NCI-H226 (cell line): ENCODE measurements around the gene AUTS2.

Experiments used
- DNase-seq: peaks from one replicate; pipeline ENCODE4 v3.0.0-alpha.2; 2015

The AUTS2 gene

DNA sequence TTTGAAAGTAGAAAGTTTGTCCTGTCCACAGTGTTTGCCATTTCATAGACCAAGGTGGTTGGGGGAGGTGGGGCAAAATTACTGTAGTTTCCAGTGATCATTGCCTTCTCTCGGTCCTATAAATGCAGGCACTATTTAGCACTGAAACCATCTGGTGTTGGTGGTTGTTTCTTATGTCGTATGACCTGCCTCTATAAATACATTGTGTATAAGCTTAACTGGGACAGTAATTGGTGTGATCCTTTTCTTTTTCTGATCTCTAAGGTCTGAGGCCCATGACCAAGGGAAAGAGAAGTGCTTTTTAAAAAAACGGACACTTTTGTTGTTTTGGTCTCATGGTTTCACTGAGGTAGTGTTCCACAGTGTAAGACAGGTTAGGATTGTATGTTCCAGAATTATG is 63.1 kb downstream of the AUTS2 start:
- DNase-seq: no peak

- no peak for DNase-seq
These were observed 65.9 kb downstream of the AUTS2 start for GRCh38 chr7:69663911-69664832.

- no peak for DNase-seq
These were observed 67.1 kb downstream of the AUTS2 start for GRCh38 chr7:69665369-69665768.

DNA sequence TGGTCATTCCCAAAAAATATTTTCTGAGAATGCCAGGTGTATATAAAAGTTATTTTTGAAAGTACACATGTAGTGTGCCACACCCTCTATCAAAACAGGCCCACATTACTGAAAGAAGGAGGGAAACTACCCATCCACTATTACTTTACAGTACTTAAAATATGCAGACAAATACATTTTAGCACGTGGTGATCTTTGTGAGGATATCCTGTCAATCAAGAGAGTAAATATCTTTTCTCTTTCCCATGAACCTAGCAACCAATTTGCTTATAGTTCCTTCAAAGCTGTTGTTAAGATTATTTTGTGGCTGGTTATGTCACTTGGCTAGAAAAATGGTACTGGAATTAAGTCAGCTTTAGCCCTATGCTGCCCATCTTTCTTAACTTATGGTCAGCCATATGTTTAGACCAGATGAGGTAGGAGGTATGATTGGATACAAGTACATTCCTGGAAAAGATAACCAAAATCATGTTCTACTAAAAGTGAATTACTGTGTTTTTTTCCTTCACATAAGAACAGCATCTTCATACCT is 70.1 kb downstream of the AUTS2 start:
- DNase-seq: no peak

DNA sequence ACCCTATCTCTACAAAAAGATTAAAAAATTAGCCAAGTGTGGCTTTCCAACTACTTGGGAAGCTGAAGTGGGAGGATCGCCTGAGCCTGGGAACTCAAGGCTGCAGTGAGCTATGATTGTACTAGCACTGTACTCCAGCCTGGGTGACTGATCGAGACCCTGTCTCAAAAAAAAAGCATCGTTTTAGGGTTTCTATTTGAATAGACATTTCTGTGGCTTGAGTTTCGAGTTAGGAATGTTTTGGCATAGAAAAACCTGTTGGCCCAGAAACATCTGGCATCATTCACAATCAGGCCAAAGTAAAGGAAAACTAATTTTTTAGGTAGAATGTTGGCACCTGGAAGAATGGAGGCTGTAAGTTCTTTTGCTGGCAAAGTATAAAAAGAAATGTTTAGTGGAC is 72.4 kb downstream of the AUTS2 start:
- no peak for DNase-seq

GRCh38 chr7:69673074-69673473 is 74.8 kb downstream of the AUTS2 start:
- DNase-seq: no peak

- DNase-seq: no peak
These were observed 76.5 kb downstream of the AUTS2 start for GRCh38 chr7:69674701-69675182.

DNA sequence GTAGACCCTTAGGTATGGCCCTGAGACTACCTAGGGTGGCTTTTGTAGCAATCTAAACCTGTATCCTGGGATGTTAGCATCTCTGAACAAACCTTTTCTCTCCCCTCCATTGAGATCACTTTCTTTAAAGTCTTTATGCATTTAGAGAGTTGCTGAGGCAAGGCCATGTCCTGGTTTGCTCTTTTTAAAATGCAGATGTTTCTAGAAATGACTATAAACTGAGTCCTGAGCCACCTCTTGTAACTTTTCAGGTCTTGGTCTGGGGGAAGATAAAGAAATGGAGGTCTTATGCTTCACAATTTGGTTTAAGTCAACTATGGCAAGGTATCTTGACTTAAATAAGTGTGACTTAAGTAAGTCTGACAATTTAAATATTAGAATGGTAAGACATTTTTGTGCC is 78.0 kb downstream of the AUTS2 start:
- DNase-seq: no peak

- no peak for DNase-seq
These were observed 79.0 kb downstream of the AUTS2 start for GRCh38 chr7:69677054-69677852.

- no peak for DNase-seq
These were observed 79.7 kb downstream of the AUTS2 start for GRCh38 chr7:69677881-69678493.

- no peak for DNase-seq
These were observed 80.4 kb downstream of the AUTS2 start for GRCh38 chr7:69678494-69679187.

DNA sequence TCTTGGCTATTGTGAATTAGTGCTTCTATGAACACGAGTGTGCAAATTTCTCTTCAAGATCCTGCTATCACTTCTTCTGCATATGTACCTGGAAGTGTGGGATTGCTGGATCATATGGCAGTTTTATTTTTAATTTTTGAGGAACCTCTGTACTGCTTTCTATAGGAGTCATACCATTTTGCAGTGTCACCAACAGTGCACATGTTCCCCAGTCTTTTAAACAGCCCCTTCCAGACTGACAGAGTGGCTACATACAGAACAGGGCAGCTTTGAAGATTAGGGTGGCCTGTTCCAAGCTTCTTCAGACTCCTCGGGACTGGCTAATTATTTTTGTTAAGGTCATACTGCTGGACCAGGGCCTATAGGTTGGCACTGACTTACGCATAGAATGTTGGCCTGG is 82.9 kb downstream of the AUTS2 start:
- DNase-seq: no peak

- no peak for DNase-seq
These were observed 84.2 kb downstream of the AUTS2 start for GRCh38 chr7:69682518-69682917.

GRCh38 chr7:69683002-69683401 is 84.7 kb downstream of the AUTS2 start:
- DNase-seq: no peak

DNA sequence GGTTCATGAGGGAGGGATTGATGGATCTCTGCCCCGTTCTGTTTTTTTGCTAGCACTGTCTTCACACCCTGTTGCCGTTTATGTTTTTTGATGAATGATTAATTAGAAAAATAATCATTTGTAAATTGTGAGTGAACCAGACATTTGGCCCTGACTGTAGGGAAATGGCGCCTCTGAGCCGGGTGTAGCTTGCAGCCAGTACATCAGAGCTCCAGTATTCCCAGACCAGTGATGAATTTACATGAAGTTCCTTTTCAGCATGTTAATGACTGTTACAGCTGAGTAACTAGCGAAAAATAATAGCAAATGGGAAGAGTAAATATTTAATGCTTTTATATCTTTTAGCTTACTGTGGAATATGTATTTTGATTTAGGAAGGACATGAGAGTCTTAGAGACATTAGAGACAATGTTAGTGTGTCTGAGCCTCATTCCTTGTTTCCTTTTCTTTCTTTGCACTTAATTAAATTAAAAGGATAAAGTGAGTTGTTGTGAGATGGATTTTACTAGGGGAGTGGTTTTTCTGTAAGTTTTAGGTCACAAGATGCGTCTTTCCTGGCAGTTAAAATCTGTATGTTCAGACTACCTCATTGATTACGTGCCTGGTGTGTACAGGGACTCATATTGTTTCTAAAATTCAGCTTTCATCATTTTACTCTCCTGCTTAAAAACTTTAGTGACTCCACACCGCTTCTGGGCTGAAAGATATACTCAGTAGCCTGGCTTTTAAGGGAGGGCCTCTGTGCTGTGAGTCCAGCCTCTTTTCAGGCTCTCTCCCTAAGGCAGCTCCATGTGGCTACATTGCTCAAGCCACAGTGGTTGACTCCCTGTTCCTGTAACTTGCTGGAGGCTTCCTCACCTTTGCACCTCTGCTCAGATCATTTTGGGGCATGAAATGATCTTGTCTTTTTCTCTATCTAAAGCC is 86.4 kb downstream of the AUTS2 start:
- DNase-seq: no peak

- DNase-seq: no peak
These were observed 87.0 kb downstream of the AUTS2 start for GRCh38 chr7:69685293-69685631.

- no peak for DNase-seq
These were observed 88.1 kb downstream of the AUTS2 start for GRCh38 chr7:69686366-69686765.

- no peak for DNase-seq
These were observed 89.6 kb downstream of the AUTS2 start for GRCh38 chr7:69687739-69688433.

DNA sequence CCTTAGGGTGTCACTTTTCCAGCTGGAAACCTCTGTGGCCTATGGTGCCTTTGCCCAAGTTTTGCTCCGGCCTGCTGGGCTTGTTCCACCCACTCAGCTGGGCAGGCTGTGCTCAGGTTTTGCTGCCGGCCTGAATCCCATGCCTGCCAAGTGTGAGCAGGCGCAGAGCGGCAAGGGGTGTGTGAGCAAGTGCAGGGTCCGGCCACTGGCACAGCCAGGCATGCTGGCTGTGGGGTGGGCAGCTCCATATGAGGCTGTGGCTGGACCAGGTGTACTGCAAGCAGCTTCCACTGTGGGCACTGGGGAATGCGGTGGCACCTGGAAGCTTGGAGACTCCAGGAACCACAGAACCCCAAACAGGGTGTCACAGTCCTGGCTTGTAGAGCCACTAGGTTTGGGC is 92.1 kb downstream of the AUTS2 start:
- DNase-seq: no peak

DNA sequence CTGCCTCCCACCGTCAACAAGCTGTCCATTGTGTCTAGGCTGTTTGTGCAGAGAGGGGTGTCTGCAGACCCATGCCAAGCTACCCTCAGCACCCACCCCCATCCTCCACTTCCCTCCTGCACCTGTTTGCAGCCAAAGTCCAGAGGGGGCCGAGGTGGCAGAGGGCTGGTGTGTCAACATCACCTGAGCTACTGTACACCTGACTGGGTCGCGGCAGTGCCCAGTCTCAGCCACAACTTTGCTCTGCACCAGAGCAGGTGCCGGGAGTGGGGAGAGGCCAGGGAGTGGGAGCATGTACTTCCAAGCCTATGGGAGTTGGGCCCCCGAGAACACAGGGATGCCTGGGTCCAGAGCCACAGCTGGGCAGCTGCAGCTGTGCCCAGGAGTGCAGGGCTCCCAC is 93.1 kb downstream of the AUTS2 start:
- DNase-seq: no peak

GRCh38 chr7:69691734-69692133 is 93.5 kb downstream of the AUTS2 start:
- no peak for DNase-seq
